Ishikawa (cell line): ENCODE results near the gene ADRB1.

Source experiments
- CEBPB ChIP-seq: IDR thresholded peaks from 2 replicates; pipeline ENCODE4 v1.6.1; 2012
- CREB1 ChIP-seq: IDR thresholded peaks from 2 replicates; pipeline ENCODE4 v1.6.1; 2012; ENCODE audit warnings: low read depth
- EP300 ChIP-seq: IDR thresholded peaks from 2 replicates; pipeline ENCODE4 v1.6.1; 2012; ENCODE audit warnings: borderline replicate concordance
- NFIC ChIP-seq: IDR thresholded peaks from 2 replicates; pipeline ENCODE4 v1.6.1; 2012
- RAD21 ChIP-seq: IDR thresholded peaks from 2 replicates; pipeline ENCODE4 v1.6.1; 2012; ENCODE audit warnings: low read depth
- TCF12 ChIP-seq: IDR thresholded peaks from 2 replicates; pipeline ENCODE4 v1.6.1; 2012; ENCODE audit warnings: low read depth
- TEAD4 ChIP-seq: IDR thresholded peaks from 2 replicates; pipeline ENCODE4 v1.6.1; 2012
- YY1 ChIP-seq: IDR thresholded peaks from 2 replicates; pipeline ENCODE4 v1.6.1; 2012; ENCODE audit warnings: low read depth
- TF ChIP-seq, protein P1 (sequence below): IDR thresholded peaks from 2 replicates; pipeline ENCODE4 v1.6.1; 2012
- TF ChIP-seq, protein P2 (sequence below): IDR thresholded peaks from 2 replicates; pipeline ENCODE4 v1.6.1; 2012

DNA sequence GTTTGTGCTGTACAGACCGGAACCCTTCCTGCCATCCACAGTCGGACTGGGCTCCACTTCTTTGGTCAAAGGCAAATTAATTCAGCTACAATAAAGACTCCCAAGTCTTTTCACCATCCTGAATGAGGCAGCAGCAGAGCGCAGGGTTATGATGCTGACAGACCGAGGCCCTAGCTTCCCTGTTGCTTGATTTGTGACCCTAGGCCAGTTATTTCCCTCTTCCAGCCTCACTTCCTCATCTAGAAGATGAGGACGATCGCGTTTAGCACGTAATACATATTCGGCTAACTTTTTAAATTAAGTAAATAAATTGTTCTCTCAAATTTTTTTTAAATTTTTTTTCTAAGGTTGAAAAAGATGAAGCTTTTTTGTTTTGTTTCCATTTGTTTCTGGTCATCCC is 18.1 kb downstream of the ADRB1 start:
- TF ChIP-seq TCF12 (no peak), TEAD4 (no peak), CEBPB (no peak), YY1 (no peak), EP300 (no peak), NFIC (no peak), RAD21 (no peak), CREB1 (no peak)
- TF ChIP-seq, protein P1, sequence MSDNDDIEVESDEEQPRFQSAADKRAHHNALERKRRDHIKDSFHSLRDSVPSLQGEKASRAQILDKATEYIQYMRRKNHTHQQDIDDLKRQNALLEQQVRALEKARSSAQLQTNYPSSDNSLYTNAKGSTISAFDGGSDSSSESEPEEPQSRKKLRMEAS = no peak
- TF ChIP-seq, protein P2, sequence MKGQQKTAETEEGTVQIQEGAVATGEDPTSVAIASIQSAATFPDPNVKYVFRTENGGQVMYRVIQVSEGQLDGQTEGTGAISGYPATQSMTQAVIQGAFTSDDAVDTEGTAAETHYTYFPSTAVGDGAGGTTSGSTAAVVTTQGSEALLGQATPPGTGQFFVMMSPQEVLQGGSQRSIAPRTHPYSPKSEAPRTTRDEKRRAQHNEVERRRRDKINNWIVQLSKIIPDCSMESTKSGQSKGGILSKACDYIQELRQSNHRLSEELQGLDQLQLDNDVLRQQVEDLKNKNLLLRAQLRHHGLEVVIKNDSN = no peak
